ENCODE results near the gene IL1A. TPM values are rescaled to one million over a fixed set of nuclear protein-coding genes. Genes with fewer than 3 reads are reported as not detected.
A peak's percentile ranks its signal among the peaks of the same experiment; 100 is the strongest.

Gene IL1A
- total and polyA plus RNA-seq, 10 of the 15 experiments (the other 5 are each of a cell fraction or from before 2014, with no cell fraction given): 0.10 to 8.7 (median 6.9) TPM

DNA sequence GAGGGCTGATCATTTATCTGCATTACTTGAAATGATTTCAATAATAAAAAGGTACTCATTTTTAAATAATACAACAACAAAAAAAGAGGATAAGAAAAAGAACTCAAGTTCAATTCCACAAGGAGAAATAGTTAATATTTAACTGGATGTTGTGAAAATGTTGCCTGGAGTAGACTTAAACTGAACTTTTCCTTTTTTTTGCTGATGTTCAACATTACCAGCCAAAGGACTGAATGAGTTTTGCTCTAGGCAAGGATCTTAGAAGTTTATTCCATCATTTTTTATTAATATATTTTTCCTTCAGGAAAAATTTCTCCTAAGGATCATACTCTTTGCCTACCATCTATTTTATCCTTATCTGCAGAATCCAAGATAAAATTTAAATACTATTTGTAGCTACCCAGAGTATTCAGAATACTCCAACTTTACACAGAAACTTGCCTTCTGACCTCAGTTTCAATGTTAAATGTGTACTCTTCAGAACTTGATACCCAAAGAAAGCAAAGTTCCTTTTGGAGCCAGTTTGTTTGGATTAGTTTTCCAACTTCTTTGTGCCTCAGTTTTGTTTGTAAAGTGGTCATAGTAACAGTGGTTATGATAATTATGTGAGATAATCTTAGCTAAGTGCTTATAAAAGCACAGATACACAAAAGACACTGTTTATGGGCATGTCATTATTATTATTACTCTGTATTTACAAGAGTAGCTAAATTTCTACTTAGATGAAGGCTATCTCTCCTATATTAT lies 32.7 kb downstream of the IL1A start:
- Histone ChIP-seq H3K27ac (ENCODE audit: control insufficient read depth, insufficient read depth) (no peak overlapping the region), H3K9me3 (replicated peaks; ENCODE audit: control insufficient read depth, insufficient read depth, low read length) (no peaks in the 10 kb centered on the region), H3K79me2 (ENCODE audit: control insufficient read depth, insufficient read depth, low read length) (peaks cover 3% of the 10 kb centered on the region), H4K20me1 (ENCODE audit: control insufficient read depth, insufficient read depth) (no peaks in the 10 kb centered on the region), H2AFZ (ENCODE audit: control insufficient read depth, low read depth, low read length) (no peak overlapping the region), H3K4me1 (ENCODE audit: control insufficient read depth, insufficient read depth, low read length) (no peaks in the 10 kb centered on the region), H3K36me3 (ENCODE audit: control insufficient read depth in 2 of 2, insufficient read depth in 2 of 2, low read length in 1 of 2) (peaks cover 8 to 36% of the 10 kb centered on the region in 2 experiments), H3K9ac (ENCODE audit: control insufficient read depth, insufficient read depth, low read length) (no peak overlapping the region), H3K4me3 (no peak overlapping the region), H3K27me3 (replicated peaks in 1 of 2; ENCODE audit: control insufficient read depth in 2 of 2, insufficient read depth in 2 of 2, low read length in 1 of 2) (no peaks in the 10 kb centered on the region), H3K4me2 (ENCODE audit: control insufficient read depth, insufficient read depth) (no peak overlapping the region)
- intact Hi-C loops (cut with micrococcal nuclease; ENCODE audit: unreplicated experiment) (loop anchor here (2.0 kb wide), 1 partner anchor 31 kb away; no protein-coding TSS in a partner anchor), in situ Hi-C loops (cut with MboI) (loop anchor here (5.0 kb wide), 2 partner anchors 126 to 186 kb away; no protein-coding TSS in a partner anchor)
- ATAC-seq (no peak), FAIRE-seq (no peak), DNase-seq (ENCODE audit: low read depth, low spot score) (no peak)
- CTCF ChIA-PET: interaction anchor here (0.8 to 17.7 kb wide), 9 partner anchors 10 to 191 kb away, joined by 3 to 496 read pairs (median 8); no protein-coding TSS in a partner anchor
- RAD21 ChIA-PET (ENCODE audit: unreplicated experiment): interaction anchor here (0.6 to 10.0 kb wide), 14 partner anchors 9 to 190 kb away, joined by 3 to 281 read pairs (median 3); partner anchors contain the start of gene IL1A
- BruUV-seq (replicated peaks): no TSS peak
- SMC1A ChIA-PET (ENCODE audit: uncharacterized antibody, unreplicated experiment): interaction anchor here (0.6 to 10.4 kb wide), 20 partner anchors 9 to 190 kb away, joined by 3 to 362 read pairs (median 6); no protein-coding TSS in a partner anchor
- no peak for TF ChIP-seq ZNF384 (IDR thresholded peaks at IDR 0.05; ENCODE audit: borderline replicate concordance, low read depth, low read length)
- TF ChIP-seq, protein P1, sequence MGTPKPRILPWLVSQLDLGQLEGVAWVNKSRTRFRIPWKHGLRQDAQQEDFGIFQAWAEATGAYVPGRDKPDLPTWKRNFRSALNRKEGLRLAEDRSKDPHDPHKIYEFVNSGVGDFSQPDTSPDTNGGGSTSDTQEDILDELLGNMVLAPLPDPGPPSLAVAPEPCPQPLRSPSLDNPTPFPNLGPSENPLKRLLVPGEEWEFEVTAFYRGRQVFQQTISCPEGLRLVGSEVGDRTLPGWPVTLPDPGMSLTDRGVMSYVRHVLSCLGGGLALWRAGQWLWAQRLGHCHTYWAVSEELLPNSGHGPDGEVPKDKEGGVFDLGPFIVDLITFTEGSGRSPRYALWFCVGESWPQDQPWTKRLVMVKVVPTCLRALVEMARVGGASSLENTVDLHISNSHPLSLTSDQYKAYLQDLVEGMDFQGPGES (IDR thresholded peaks at IDR 0.05): no peak
- POLR2A ChIA-PET: interaction anchor here (0.6 to 3.6 kb wide), 3 partner anchors 12 to 131 kb away, joined by 3 to 17 read pairs (median 5); partner anchors contain the start of gene CKAP2L

DNA sequence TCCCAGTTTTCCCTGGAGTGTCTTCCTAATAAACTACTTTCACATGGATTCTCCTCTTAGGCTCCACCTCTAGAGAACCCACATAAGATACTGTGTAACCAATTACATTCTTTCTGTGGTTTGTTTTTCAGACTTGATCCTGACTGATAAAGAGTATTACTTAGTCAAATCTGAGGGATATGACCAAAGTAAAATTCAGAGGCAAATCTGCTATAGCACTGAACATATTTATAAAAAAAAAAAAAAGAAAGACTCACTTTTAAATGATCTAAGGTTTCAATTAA lies 33.8 kb downstream of the IL1A start:
- no peaks in the 10 kb centered on the region for H3K9me3 ChIP-seq (replicated peaks; ENCODE audit: control insufficient read depth, insufficient read depth, low read length)
- intact Hi-C loops (cut with micrococcal nuclease; ENCODE audit: unreplicated experiment) (loop anchor here (2.0 kb wide), 1 partner anchor 32 kb away; no protein-coding TSS in a partner anchor), in situ Hi-C loops (cut with MboI) (loop anchor here (5.0 kb wide), 2 partner anchors 127 to 187 kb away; no protein-coding TSS in a partner anchor)
- H3K4me3 ChIP-seq: no peak overlapping the region
- SMC1A ChIA-PET (ENCODE audit: uncharacterized antibody, unreplicated experiment): interaction anchor here (0.6 to 10.4 kb wide), 23 partner anchors 10 to 208 kb away, joined by 3 to 362 read pairs (median 8); partner anchors contain the start of genes IL1A and IL1B
- H3K4me2 ChIP-seq (ENCODE audit: control insufficient read depth, insufficient read depth): no peak overlapping the region
- RAD21 ChIA-PET (ENCODE audit: unreplicated experiment): interaction anchor here (1.0 to 10.0 kb wide), 16 partner anchors 10 to 208 kb away, joined by 3 to 281 read pairs (median 7); partner anchors contain the start of gene IL1A
- H4K20me1 ChIP-seq (ENCODE audit: control insufficient read depth, insufficient read depth): no peaks in the 10 kb centered on the region
- CTCF ChIA-PET: interaction anchor here (0.6 to 17.7 kb wide), 24 partner anchors 11 to 209 kb away, joined by 3 to 496 read pairs (median 8); partner anchors contain the start of gene CHCHD5
- no peak overlapping the region for H3K9ac ChIP-seq (ENCODE audit: control insufficient read depth, insufficient read depth, low read length)
- H2AFZ ChIP-seq (ENCODE audit: control insufficient read depth, low read depth, low read length): no peak overlapping the region
- H3K27me3 ChIP-seq (replicated peaks in 1 of 2; ENCODE audit: control insufficient read depth in 2 of 2, insufficient read depth in 2 of 2, low read length in 1 of 2): no peaks in the 10 kb centered on the region
- H3K4me1 ChIP-seq (ENCODE audit: control insufficient read depth, insufficient read depth, low read length): no peaks in the 10 kb centered on the region
- POLR2A ChIA-PET: interaction anchor here (0.6 to 1.6 kb wide), 6 partner anchors 11 to 132 kb away, joined by 3 to 5 read pairs (median 3); no protein-coding TSS in a partner anchor
- no peak for FAIRE-seq
- no peak overlapping the region for H3K27ac ChIP-seq (ENCODE audit: control insufficient read depth, insufficient read depth)
- H3K36me3 ChIP-seq (ENCODE audit: control insufficient read depth in 2 of 2, insufficient read depth in 2 of 2, low read length in 1 of 2): peaks cover 11 to 35% of the 10 kb centered on the region in 2 experiments
- H3K79me2 ChIP-seq (ENCODE audit: control insufficient read depth, insufficient read depth, low read length): peaks cover 3% of the 10 kb centered on the region
- no TSS peak for BruUV-seq (replicated peaks)
- peak; percentile 14; the same call in 2 of the 3 replicates for ATAC-seq
- DNase-seq (ENCODE audit: low read depth, low spot score): no peak
- no peak for TF ChIP-seq SMC3 (IDR thresholded peaks at IDR 0.05; ENCODE audit: borderline replicate concordance, low read length)
- no peak for TF ChIP-seq SIX5 (IDR thresholded peaks at IDR 0.05; ENCODE audit: low read depth, low read length, severe bottlenecking)
- no peak for TF ChIP-seq RELA (IDR thresholded peaks at IDR 0.05; ENCODE audit: borderline replicate concordance, partially characterized antibody)
- TF ChIP-seq, protein P2, sequence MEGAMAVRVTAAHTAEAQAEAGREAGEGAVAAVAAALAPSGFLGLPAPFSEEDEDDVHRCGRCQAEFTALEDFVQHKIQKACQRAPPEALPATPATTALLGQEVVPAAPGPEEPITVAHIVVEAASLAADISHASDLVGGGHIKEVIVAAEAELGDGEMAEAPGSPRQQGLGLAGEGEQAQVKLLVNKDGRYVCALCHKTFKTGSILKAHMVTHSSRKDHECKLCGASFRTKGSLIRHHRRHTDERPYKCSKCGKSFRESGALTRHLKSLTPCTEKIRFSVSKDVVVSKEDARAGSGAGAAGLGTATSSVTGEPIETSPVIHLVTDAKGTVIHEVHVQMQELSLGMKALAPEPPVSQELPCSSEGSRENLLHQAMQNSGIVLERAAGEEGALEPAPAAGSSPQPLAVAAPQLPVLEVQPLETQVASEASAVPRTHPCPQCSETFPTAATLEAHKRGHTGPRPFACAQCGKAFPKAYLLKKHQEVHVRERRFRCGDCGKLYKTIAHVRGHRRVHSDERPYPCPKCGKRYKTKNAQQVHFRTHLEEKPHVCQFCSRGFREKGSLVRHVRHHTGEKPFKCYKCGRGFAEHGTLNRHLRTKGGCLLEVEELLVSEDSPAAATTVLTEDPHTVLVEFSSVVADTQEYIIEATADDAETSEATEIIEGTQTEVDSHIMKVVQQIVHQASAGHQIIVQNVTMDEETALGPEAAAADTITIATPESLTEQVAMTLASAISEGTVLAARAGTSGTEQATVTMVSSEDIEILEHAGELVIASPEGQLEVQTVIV (IDR thresholded peaks at IDR 0.05; ENCODE audit: borderline replicate concordance, partially characterized antibody): no peak
- TF ChIP-seq, protein P3, sequence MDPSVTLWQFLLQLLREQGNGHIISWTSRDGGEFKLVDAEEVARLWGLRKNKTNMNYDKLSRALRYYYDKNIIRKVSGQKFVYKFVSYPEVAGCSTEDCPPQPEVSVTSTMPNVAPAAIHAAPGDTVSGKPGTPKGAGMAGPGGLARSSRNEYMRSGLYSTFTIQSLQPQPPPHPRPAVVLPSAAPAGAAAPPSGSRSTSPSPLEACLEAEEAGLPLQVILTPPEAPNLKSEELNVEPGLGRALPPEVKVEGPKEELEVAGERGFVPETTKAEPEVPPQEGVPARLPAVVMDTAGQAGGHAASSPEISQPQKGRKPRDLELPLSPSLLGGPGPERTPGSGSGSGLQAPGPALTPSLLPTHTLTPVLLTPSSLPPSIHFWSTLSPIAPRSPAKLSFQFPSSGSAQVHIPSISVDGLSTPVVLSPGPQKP (IDR thresholded peaks at IDR 0.05; ENCODE audit: low read depth, low read length): no peak
- TF ChIP-seq BMI1 (IDR thresholded peaks at IDR 0.05; ENCODE audit: borderline replicate concordance): no peak
- no peak for TF ChIP-seq PML (IDR thresholded peaks at IDR 0.05; ENCODE audit: low read length)
- no peak for TF ChIP-seq GABPA (IDR thresholded peaks at IDR 0.05; ENCODE audit: low read depth)
- no peak for TF ChIP-seq RAD21 (IDR thresholded peaks at IDR 0.05; ENCODE audit: insufficient read depth, low read depth, low read length)

Data from GM12878 (cell line).